GM15510 (cell line): ENCODE results near the gene PRKAR1B.

ENCODE experiments used
- POLR2A ChIP-seq: IDR thresholded peaks from 3 replicates; pipeline ENCODE4 v1.6.1; 2011; ENCODE audit warnings: borderline replicate concordance; ENCODE audit not compliant: insufficient read length; ENCODE audit errors: extremely low read depth

PRKAR1B gene

DNA sequence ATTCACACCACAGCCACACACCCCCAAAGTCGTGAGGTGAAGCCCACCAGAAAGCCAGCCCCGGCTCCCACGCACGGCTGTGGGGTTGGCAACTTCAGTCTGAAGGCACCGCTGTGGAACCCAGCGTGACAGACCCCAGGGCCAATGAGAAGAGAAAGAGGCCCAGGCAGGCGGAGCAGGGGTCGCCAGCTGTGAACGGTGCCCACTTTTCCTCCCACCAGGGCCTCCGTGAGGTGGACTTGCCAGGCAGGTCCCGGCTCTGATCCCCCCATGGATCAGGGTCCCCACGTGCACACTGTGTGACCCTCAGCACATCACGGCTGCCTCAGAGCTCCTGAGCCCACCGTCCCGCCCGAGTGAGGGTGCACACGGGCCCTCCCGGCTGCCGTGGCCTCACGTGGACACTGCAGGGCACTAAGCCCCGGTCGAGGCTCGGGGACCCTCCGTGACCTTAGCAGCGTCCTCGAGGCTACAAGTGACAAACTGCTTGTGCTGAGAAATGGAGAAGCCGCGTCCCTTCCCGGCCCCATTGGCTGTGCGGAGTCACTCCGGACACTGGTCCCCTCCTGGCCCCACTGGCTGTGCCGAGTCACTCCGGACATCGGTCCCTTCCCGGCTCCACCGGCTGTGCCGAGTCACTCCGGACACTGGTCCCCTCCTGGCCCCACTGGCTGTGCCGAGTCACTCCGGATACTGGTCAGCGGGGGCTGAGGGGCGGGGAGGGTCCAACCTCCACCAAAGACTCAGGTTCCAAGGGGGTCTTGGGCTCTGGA, 135.0 kb downstream of the PRKAR1B start:
- no peak for TF ChIP-seq POLR2A

DNA sequence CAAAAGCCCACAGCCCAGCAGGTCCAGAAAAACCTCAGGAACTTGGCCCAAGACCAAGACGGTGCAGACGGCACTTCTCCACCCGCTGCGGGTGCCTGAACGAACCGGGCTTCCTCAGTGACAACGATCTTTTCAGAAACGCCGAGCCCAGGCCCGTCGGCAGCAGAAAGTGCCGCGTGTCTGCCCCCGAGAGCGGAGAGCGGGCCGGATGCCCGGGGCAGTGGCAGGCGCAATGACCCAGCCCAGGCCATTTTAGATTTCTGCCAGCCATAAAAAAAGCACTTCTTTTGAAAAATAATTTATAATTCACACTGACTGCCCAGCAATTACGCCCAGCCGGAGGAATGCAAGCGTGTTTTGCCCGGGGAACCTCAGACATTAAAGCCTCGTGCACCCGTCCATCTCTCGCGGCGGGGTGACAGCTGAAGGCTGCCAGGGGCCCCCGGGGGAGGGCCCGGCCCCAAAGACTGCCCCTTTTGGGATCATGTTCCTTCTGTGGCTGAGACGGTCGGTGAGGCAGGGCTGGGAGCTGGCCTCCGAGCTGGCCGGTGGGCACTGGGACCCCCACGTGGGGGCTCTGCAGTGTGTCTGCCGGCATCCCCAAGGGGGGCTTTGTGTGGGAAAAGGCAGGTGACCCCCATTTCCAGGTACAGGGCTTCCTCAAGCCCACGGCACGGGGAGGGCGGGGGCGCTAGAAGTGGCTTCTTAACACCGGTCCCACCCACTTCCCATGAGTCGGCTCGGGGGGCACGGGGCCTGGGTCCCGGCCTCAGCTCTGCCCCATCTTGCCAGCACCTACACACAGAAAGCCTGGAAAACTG, 136.1 kb downstream of the PRKAR1B start:
- no peak for TF ChIP-seq POLR2A

GRCh38 chr7:589781-590575, 137.1 kb downstream of the PRKAR1B start:
- no peak for TF ChIP-seq POLR2A

- TF ChIP-seq POLR2A: no peak
These were observed 139.3 kb downstream of the PRKAR1B start for GRCh38 chr7:587767-588166.

DNA sequence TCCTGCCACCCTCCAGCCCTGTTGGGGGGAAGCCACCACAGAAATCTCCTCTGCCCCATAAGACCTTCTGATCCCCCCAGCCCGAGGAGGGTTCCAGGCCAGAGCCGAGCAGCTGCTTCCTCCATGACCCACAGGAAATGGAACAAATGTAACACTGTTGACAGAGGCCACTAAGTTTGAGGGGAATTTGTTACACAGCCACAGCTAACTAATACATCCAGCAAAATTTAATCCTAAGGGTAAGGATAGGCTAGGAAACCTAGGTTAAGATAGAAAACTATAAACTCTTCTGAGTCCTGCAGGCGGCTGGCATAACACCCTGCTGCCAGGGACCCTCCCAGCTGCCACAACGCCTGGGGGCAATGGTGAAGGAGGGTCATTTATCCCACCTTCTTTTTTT, 140.6 kb downstream of the PRKAR1B start:
- no peak for TF ChIP-seq POLR2A

DNA sequence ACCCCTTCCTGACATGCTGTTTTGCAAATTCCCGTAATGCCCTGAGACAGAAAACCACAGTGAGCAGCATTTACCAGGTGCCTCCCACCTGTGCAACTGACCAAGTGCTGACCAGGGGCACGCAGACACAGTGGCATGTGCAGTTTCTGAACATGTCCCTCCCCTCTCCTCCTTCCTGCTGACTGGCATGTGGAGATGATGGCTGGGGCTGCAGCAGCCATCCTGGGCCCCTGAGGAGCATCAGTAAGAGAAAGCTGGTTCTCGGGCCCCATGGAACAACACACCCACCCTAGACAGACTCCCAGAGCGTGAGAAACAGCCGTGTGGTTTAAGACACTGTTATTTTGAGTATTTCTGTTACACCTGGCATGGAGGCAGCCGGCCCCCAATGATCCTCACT, 141.2 kb downstream of the PRKAR1B start:
- TF ChIP-seq POLR2A: no peak

GRCh38 chr7:585229-585711, 141.8 kb downstream of the PRKAR1B start:
- TF ChIP-seq POLR2A: no peak

- TF ChIP-seq POLR2A: no peak
These were observed 142.3 kb downstream of the PRKAR1B start for GRCh38 chr7:584820-585219.

- no peak for TF ChIP-seq POLR2A
These were observed 143.0 kb downstream of the PRKAR1B start for GRCh38 chr7:584122-584465.

DNA sequence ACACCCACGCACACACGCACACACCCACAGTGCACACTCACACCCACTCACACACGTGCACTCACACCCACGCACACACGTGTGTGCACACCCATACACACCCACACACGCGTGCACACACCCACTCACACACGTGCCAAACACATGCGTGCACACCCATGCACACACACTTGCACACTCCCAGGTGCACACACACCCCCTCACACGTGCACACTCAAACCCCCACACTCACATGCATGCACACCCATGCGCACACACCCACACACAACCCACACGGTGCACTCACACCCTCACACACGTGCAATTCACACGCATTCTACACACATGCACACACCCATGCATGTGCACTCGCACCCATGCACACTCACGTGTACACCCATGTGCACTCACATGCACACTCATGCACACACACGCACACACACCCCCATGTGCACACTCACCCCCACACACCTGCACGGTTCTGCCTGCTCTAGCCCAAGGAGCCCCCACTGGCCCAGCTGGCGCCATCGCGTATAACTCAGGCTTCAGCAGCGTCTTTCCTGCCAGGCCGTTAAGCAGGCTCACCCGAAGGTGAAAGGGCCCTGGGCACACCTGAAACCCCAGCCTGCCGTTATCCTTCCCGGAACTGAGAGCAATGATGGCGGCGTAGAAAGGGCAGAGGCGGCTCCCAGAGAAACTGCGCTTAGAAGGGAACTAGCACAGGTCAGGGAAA, 143.5 kb downstream of the PRKAR1B start:
- TF ChIP-seq POLR2A: no peak

DNA sequence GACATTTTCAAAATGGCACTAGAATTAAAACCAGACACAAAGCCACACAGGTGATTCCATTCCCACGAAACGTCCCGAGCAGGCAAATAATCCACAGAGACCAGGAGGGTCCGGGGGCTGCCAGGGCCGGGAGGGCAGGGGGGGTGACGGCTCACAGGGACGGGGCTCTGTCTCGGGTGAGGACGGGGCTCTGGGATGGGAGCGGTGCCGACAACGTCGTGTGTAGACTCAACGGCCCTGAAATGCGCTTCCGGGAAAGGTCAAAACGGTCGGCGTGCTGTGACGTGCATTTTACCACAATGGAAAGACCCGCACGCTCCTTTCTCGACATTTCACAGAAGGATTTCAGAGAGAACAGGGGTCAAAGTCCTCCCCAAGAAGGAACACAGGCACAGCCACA, 144.2 kb downstream of the PRKAR1B start:
- no peak for TF ChIP-seq POLR2A

DNA sequence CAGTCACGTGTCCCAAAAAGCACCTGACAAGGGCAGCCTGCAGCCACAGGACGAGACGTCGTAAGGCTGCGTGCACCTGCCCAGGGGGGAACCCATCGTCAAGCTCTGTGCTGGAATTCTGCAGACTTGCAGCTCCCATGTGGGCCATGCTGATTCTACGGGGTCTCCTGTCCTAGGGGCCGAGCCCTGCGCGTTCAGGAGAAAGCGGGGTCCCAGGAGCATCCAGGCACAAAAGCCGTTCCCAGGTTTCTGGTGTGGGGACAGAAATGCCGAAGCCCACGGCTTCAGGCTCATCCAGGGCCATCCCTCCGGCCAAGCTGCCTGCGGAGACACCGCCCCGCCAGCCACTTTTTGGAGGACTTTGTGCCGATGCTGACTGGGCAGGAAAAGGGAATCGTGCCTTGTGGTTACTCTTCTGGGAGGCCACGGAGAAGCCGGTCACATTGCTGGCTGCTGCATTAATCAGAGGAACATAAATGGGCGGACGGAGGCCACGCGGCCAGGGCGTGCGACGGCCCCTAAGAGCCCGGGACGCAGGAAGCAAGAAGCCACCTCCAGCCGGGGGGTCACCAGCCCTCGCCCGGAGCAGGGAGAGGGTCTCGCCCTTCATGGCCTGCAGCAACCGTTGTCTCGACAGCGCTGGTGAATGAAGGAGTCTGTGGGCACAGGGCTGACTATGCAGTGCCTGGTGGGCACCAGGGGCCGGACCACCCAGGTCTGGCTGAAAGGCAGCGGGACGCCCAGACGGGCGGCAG, 144.8 kb downstream of the PRKAR1B start:
- TF ChIP-seq POLR2A: no peak

- TF ChIP-seq POLR2A: no peak
These were observed 148.7 kb downstream of the PRKAR1B start for GRCh38 chr7:578386-578785.
